Measurements from ENCODE around the gene CDH24. TPM values are rescaled to one million over a fixed set of nuclear protein-coding genes. Genes with fewer than 3 reads are reported as not detected.

Gene CDH24
- total and polyA plus RNA-seq, 2 of the 13 experiments (the other 11 are each of a cell fraction or from before 2014, with no cell fraction given): 0.69 to 0.99 TPM

DNA sequence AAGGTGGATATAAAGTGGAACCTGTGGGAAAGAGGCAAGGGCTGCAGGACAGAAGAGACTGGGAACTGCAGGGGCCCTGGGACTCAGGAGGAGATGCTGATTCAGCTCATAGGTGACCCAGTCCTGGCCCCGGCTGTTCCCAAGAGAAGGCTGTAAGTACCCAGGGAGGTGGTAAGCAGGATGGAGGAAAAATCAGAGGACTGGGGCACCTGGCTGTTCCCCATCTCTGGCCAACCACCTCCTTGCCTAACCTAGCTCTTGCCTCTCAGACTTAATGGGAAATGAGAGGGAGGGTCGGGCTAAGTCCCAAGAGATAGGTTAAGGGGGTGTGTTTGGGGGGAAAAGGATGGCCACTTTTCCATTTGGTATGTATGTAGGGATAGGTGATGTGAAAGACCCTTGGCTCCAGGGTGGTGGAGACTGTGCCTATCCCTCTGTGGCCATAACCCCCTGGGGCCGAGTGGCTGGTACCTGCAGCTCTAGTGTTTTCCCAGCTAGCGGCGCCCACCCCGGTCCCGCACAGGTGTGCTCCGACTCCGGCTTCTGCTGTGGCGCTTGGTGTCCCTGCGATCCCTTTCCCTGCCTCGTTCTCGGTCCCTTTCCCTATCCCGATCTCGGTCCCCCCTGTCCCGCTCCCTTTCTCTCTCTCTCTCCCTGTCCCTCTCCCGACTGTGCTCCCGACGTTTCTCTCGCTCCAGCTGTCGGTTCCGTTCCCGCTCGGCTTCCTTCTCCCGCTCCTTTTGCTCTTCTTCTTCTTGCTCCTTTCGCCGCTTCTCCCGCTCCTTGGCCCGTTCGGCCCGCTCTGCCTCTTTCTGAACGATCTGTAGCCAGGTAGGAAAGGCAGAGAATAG, 1.6 kb upstream of the CDH24 start (continued):
- TF ChIP-seq ZNF770 (CRISPR knock-in tag; IDR thresholded peaks at IDR 0.05): no peak
- TF ChIP-seq HMG20A (CRISPR knock-in tag; IDR thresholded peaks at IDR 0.05; ENCODE audit: borderline replicate concordance): no peak
- TF ChIP-seq ZBTB20 (CRISPR knock-in tag; IDR thresholded peaks at IDR 0.05; ENCODE audit: borderline replicate concordance, low read depth): no peak
- no peak for TF ChIP-seq HNF4A (CRISPR knock-in tag; IDR thresholded peaks at IDR 0.05)
- no peak for TF ChIP-seq DNMT3B (CRISPR knock-in tag; conservative IDR thresholded peaks at IDR 0.05)
- TF ChIP-seq ZNF558 (CRISPR knock-in tag; IDR thresholded peaks at IDR 0.05; ENCODE audit: borderline replicate concordance): no peak
- no peak for TF ChIP-seq BRD4 (CRISPR knock-in tag; IDR thresholded peaks at IDR 0.05)
- no peak; the same call in 1 of the 2 replicates for TF ChIP-seq FOXP4 (CRISPR knock-in tag; IDR thresholded peaks at IDR 0.05)
- no peak for TF ChIP-seq ZNF335 (CRISPR knock-in tag; IDR thresholded peaks at IDR 0.05)
- TF ChIP-seq SALL1 (CRISPR knock-in tag; IDR thresholded peaks at IDR 0.05): no peak
- TF ChIP-seq ELF1 (CRISPR knock-in tag; IDR thresholded peaks at IDR 0.05): no peak
- no peak for TF ChIP-seq MIER2 (CRISPR knock-in tag; IDR thresholded peaks at IDR 0.05)
- TF ChIP-seq REL (CRISPR knock-in tag; conservative IDR thresholded peaks at IDR 0.05): no peak
- TF ChIP-seq LRRFIP1 (CRISPR knock-in tag; conservative IDR thresholded peaks at IDR 0.05): no peak
- TF ChIP-seq, protein P1, sequence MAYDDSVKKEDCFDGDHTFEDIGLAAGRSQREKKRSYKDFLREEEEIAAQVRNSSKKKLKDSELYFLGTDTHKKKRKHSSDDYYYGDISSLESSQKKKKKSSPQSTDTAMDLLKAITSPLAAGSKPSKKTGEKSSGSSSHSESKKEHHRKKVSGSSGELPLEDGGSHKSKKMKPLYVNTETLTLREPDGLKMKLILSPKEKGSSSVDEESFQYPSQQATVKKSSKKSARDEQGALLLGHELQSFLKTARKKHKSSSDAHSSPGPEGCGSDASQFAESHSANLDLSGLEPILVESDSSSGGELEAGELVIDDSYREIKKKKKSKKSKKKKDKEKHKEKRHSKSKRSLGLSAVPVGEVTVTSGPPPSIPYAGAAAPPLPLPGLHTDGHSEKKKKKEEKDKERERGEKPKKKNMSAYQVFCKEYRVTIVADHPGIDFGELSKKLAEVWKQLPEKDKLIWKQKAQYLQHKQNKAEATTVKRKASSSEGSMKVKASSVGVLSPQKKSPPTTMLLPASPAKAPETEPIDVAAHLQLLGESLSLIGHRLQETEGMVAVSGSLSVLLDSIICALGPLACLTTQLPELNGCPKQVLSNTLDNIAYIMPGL (CRISPR knock-in tag; IDR thresholded peaks at IDR 0.05; ENCODE audit: borderline replicate concordance in 1 of 2, low read depth in 1 of 2): no peak
- TF ChIP-seq PHF5A (CRISPR knock-in tag; IDR thresholded peaks at IDR 0.05; ENCODE audit: low read depth, unreplicated experiment): peak; percentile 4
- no peak for TF ChIP-seq HNF4G (IDR thresholded peaks at IDR 0.05; ENCODE audit: borderline replicate concordance, low read depth, low read length)
- no peak for TF ChIP-seq HNF4G (CRISPR knock-in tag; IDR thresholded peaks at IDR 0.05; ENCODE audit: borderline replicate concordance, low read depth)
- TF ChIP-seq ZNF101 (CRISPR knock-in tag; IDR thresholded peaks at IDR 0.05; ENCODE audit: borderline replicate concordance, low read depth): no peak
- TF ChIP-seq ZNF605 (CRISPR knock-in tag; IDR thresholded peaks at IDR 0.05): no peak
